Endothelial cell (in vitro differentiated cells): ENCODE measurements around the gene POLA1. TPM values are rescaled to one million over a fixed set of nuclear protein-coding genes. Genes with fewer than 3 reads are reported as not detected.
"Not testable (repeated sequence)": the region's sequence is repeated elsewhere in the genome, so short reads cannot be mapped to it uniquely, and the experiment has no call there.

Experiments
- DNase-seq: peaks from one replicate; pipeline ENCODE4 v3.0.0; 2021; ENCODE audit warnings: low spot score
- H3K27ac Mint-ChIP-seq: one replicate; pipeline ENCODE4 v1.8.0; 2021; ENCODE audit warnings: mixed read lengths, inconsistent platforms; ENCODE audit not compliant: unreplicated experiment
- H3K27me3 Mint-ChIP-seq: one replicate; pipeline ENCODE4 v1.8.0; 2021; ENCODE audit warnings: mild to moderate bottlenecking, moderate library complexity, mixed read lengths, inconsistent platforms; ENCODE audit not compliant: unreplicated experiment
- H3K36me3 Mint-ChIP-seq: one replicate; pipeline ENCODE4 v1.8.0; 2021; ENCODE audit warnings: mild to moderate bottlenecking, low read depth, mixed read lengths, inconsistent platforms; ENCODE audit not compliant: unreplicated experiment
- H3K4me1 Mint-ChIP-seq: one replicate; pipeline ENCODE4 v1.8.0; 2021; ENCODE audit warnings: mild to moderate bottlenecking, mixed read lengths, inconsistent platforms; ENCODE audit not compliant: unreplicated experiment
- H3K4me3 Mint-ChIP-seq: one replicate; pipeline ENCODE4 v1.8.0; 2021; ENCODE audit warnings: mild to moderate bottlenecking, mixed read lengths, inconsistent platforms; ENCODE audit not compliant: unreplicated experiment
- H3K9me3 Mint-ChIP-seq: one replicate; pipeline ENCODE4 v1.8.0; 2021; ENCODE audit warnings: mixed read lengths, inconsistent platforms; ENCODE audit not compliant: unreplicated experiment
- CTCF ChIP-seq: fragments of 200-600 bp; sonication (generic); IDR thresholded peaks from one replicate; pipeline ENCODE4 v1.5.0; 2021; ENCODE audit warnings: antibody characterized with exemption; ENCODE audit not compliant: unreplicated experiment
- total RNA-seq: library from RNA; stranded (reverse); fragmentation: NEBNext Ultra II Directional; extraction: Animal tissue kit (Norgen Biotek cat#: 25700); gene quantifications from one replicate; pipeline ENCODE4 v1.2.1, GENCODE V29; 2021; ENCODE audit not compliant: unreplicated experiment

The POLA1 gene
- total RNA-seq, 1 donor from 2014 or later: 12.9 TPM

GRCh38 chrX:24648495-24648894 lies 45.2 kb upstream of the POLA1 start:
- no peak for DNase-seq
- Mint-ChIP-seq H3K9me3 (no peaks in the 10 kb centered on the region), H3K27me3 (peaks cover 2% of the 10 kb centered on the region), H3K4me1 (peaks cover 6% of the 10 kb centered on the region), H3K4me3 (no peak overlapping the region), H3K36me3 (no peaks in the 10 kb centered on the region), H3K27ac (no peak overlapping the region)
- TF ChIP-seq CTCF: no peak

- Mint-ChIP-seq H3K27ac (no peak overlapping the region), H3K36me3 (no peaks in the 10 kb centered on the region), H3K4me3 (no peak overlapping the region), H3K27me3 (no peaks in the 10 kb centered on the region), H3K9me3 (no peaks in the 10 kb centered on the region), H3K4me1 (peaks cover 3% of the 10 kb centered on the region)
- DNase-seq: no peak
- no peak for TF ChIP-seq CTCF
Observed at GRCh38 chrX:24651783-24652182, 41.9 kb upstream of the POLA1 start.

GRCh38 chrX:24655679-24656078 lies 38.0 kb upstream of the POLA1 start:
- H3K4me1 Mint-ChIP-seq, H3K9me3 Mint-ChIP-seq, H3K36me3 Mint-ChIP-seq, H3K4me3 Mint-ChIP-seq, H3K27ac Mint-ChIP-seq, DNase-seq, H3K27me3 Mint-ChIP-seq: not testable (repeated sequence)

- TF ChIP-seq CTCF: no peak
- Mint-ChIP-seq H3K27me3 (no peaks in the 10 kb centered on the region), H3K9me3 (no peaks in the 10 kb centered on the region), H3K27ac (no peak overlapping the region), H3K36me3 (no peaks in the 10 kb centered on the region), H3K4me1 (peaks cover 2% of the 10 kb centered on the region), H3K4me3 (no peak overlapping the region)
- no peak for DNase-seq
Observed at GRCh38 chrX:24657671-24658386, 35.9 kb upstream of the POLA1 start.

GRCh38 chrX:24658421-24658820 lies 35.3 kb upstream of the POLA1 start:
- no peak overlapping the region for H3K27ac Mint-ChIP-seq
- TF ChIP-seq CTCF: no peak
- no peaks in the 10 kb centered on the region for H3K9me3 Mint-ChIP-seq
- H3K27me3 Mint-ChIP-seq: no peaks in the 10 kb centered on the region
- H3K4me3 Mint-ChIP-seq: no peak overlapping the region
- H3K36me3 Mint-ChIP-seq: no peaks in the 10 kb centered on the region
- no peak for DNase-seq
- H3K4me1 Mint-ChIP-seq: peaks cover 2% of the 10 kb centered on the region
